WTC11 (cell line): ENCODE results near the gene FKBP10. TPM values are rescaled to one million over a fixed set of nuclear protein-coding genes. Genes with fewer than 3 reads are reported as not detected.

Experiments
- ARID4B ChIP-seq: sonication (generic); formaldehyde crosslinking; IDR thresholded peaks from 2 replicates; pipeline ENCODE4 v1.8.0; 2023; ENCODE audit warnings: missing genetic modification reagents, mild to moderate bottlenecking, borderline replicate concordance
- CBFB ChIP-seq: sonication (generic); formaldehyde crosslinking; IDR thresholded peaks from 2 replicates; pipeline ENCODE4 v1.8.1; 2022; ENCODE audit warnings: mild to moderate bottlenecking, low read depth, missing genetic modification reagents
- CREM ChIP-seq: sonication (generic); formaldehyde crosslinking; IDR thresholded peaks from 2 replicates; pipeline ENCODE4 v1.8.1; 2022; ENCODE audit warnings: mild to moderate bottlenecking, missing genetic modification reagents, moderate library complexity
- E2F1 ChIP-seq: sonication (generic); formaldehyde crosslinking; IDR thresholded peaks from 2 replicates; pipeline ENCODE4 v1.8.0; 2022; ENCODE audit warnings: mild to moderate bottlenecking, missing genetic modification reagents
- ELF4 ChIP-seq: sonication (generic); formaldehyde crosslinking; IDR thresholded peaks from 2 replicates; pipeline ENCODE4 v1.8.1; 2022; ENCODE audit warnings: low read depth, mild to moderate bottlenecking, moderate library complexity, missing genetic modification reagents
- EMX1 ChIP-seq: fragments of 250-450 bp; sonication (Bioruptor Pico); IDR thresholded peaks from 2 replicates; pipeline ENCODE4 v1.8.0; 2021; ENCODE audit warnings: mild to moderate bottlenecking
- ESRRA ChIP-seq: sonication (generic); formaldehyde crosslinking; IDR thresholded peaks from 2 replicates; pipeline ENCODE4 v1.8.1; 2022; ENCODE audit warnings: mild to moderate bottlenecking, missing genetic modification reagents, borderline replicate concordance
- GABPB1 ChIP-seq: sonication (generic); formaldehyde crosslinking; IDR thresholded peaks from 2 replicates; pipeline ENCODE4 v1.8.1; 2023; ENCODE audit warnings: mild to moderate bottlenecking, missing genetic modification reagents
- JAZF1 ChIP-seq: fragments of 250-450 bp; sonication (Bioruptor Pico); IDR thresholded peaks from 2 replicates; pipeline ENCODE4 v1.9.0; 2021; ENCODE audit warnings: moderate library complexity, mild to moderate bottlenecking, inconsistent platforms
- MYBL2 ChIP-seq: sonication (generic); formaldehyde crosslinking; IDR thresholded peaks from 2 replicates; pipeline ENCODE4 v1.8.1; 2023; ENCODE audit warnings: mild to moderate bottlenecking, moderate library complexity, missing genetic modification reagents
- NFE2L1 ChIP-seq: sonication (generic); formaldehyde crosslinking; IDR thresholded peaks from 2 replicates; pipeline ENCODE4 v1.8.1; 2023; ENCODE audit warnings: missing genetic modification reagents
- NR1H2 ChIP-seq: sonication (generic); formaldehyde crosslinking; IDR thresholded peaks from 2 replicates; pipeline ENCODE4 v1.9.0; 2021; ENCODE audit warnings: mild to moderate bottlenecking, moderate library complexity, missing genetic modification reagents
- PREB ChIP-seq: sonication (generic); formaldehyde crosslinking; IDR thresholded peaks from 2 replicates; pipeline ENCODE4 v1.8.1; 2022; ENCODE audit warnings: mild to moderate bottlenecking, missing genetic modification reagents, moderate library complexity, borderline replicate concordance
- SMAD4 ChIP-seq: sonication (generic); formaldehyde crosslinking; IDR thresholded peaks from 2 replicates; pipeline ENCODE4 v1.8.0; 2022; ENCODE audit warnings: mild to moderate bottlenecking, missing genetic modification reagents
- SP1 ChIP-seq: sonication (generic); formaldehyde crosslinking; conservative IDR thresholded peaks from 2 replicates; pipeline ENCODE4 v1.8.1; 2022; ENCODE audit warnings: missing genetic modification reagents
- TP53 ChIP-seq: sonication (generic); formaldehyde crosslinking; IDR thresholded peaks from 2 replicates; pipeline ENCODE4 v1.8.1; 2023; ENCODE audit warnings: mild to moderate bottlenecking, missing genetic modification reagents
- ZNF138 ChIP-seq: sonication (generic); formaldehyde crosslinking; conservative IDR thresholded peaks from 2 replicates; pipeline ENCODE4 v1.8.1; 2022; ENCODE audit warnings: mild to moderate bottlenecking, moderate library complexity, missing genetic modification reagents
- total RNA-seq: library from RNA; stranded (reverse); gene quantifications from 3 replicates; pipeline ENCODE4 v1.2.3, GENCODE V29; 2021
- TF ChIP-seq, protein P1 (sequence below): sonication (generic); formaldehyde crosslinking; IDR thresholded peaks from 2 replicates; pipeline ENCODE4 v1.8.1; 2023; ENCODE audit warnings: mild to moderate bottlenecking, missing genetic modification reagents, moderate library complexity
- TF ChIP-seq, protein P2 (sequence below): fragments of 250-450 bp; sonication (Bioruptor Pico); IDR thresholded peaks from 2 replicates; pipeline ENCODE4 v1.8.0; 2021; ENCODE audit warnings: mild to moderate bottlenecking
- TF ChIP-seq, protein P3 (sequence below): sonication (generic); formaldehyde crosslinking; IDR thresholded peaks from 2 replicates; pipeline ENCODE4 v1.8.1; 2023; ENCODE audit warnings: mild to moderate bottlenecking, missing genetic modification reagents
- TF ChIP-seq, protein P4 (sequence below): sonication (generic); formaldehyde crosslinking; IDR thresholded peaks from 2 replicates; pipeline ENCODE4 v1.8.0; 2023; ENCODE audit warnings: mild to moderate bottlenecking, missing genetic modification reagents
- TF ChIP-seq, protein P5 (sequence below): fragments of 250-450 bp; sonication (Bioruptor Pico); IDR thresholded peaks from 2 replicates; pipeline ENCODE4 v1.9.0; 2021; ENCODE audit warnings: moderate library complexity, mild to moderate bottlenecking, inconsistent platforms, borderline replicate concordance
- TF ChIP-seq, protein P6 (sequence below): sonication (generic); formaldehyde crosslinking; IDR thresholded peaks from 2 replicates; pipeline ENCODE4 v1.8.1; 2023; ENCODE audit warnings: mild to moderate bottlenecking, moderate library complexity, missing genetic modification reagents

FKBP10 gene
- total RNA-seq, 1 experiment from 2014 or later, result 243 TPM

GRCh38 chr17:41812381-41813151 lies at the start of gene FKBP10 (continued):
- TF ChIP-seq PREB, result no peak
- 0 out of 2 replicates have a peak, but pooled peaks have one; percentile 12 for TF ChIP-seq TP53
- peak; percentile 43 for TF ChIP-seq GABPB1 (CRISPR knock-in tag)
- 0 out of 2 replicates have a peak, but pooled peaks have one; percentile 48 for TF ChIP-seq NFE2L1 (CRISPR knock-in tag)
- no peak for TF ChIP-seq JAZF1
- no peak for TF ChIP-seq ZNF138 (CRISPR knock-in tag)
- TF ChIP-seq, protein P1, sequence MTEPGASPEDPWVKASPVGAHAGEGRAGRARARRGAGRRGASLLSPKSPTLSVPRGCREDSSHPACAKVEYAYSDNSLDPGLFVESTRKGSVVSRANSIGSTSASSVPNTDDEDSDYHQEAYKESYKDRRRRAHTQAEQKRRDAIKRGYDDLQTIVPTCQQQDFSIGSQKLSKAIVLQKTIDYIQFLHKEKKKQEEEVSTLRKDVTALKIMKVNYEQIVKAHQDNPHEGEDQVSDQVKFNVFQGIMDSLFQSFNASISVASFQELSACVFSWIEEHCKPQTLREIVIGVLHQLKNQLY (CRISPR knock-in tag), result no peak
- no peak for TF ChIP-seq ESRRA
- TF ChIP-seq, protein P2, sequence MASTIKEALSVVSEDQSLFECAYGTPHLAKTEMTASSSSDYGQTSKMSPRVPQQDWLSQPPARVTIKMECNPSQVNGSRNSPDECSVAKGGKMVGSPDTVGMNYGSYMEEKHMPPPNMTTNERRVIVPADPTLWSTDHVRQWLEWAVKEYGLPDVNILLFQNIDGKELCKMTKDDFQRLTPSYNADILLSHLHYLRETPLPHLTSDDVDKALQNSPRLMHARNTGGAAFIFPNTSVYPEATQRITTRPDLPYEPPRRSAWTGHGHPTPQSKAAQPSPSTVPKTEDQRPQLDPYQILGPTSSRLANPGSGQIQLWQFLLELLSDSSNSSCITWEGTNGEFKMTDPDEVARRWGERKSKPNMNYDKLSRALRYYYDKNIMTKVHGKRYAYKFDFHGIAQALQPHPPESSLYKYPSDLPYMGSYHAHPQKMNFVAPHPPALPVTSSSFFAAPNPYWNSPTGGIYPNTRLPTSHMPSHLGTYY (CRISPR knock-in tag), result no peak
- TF ChIP-seq, protein P3, sequence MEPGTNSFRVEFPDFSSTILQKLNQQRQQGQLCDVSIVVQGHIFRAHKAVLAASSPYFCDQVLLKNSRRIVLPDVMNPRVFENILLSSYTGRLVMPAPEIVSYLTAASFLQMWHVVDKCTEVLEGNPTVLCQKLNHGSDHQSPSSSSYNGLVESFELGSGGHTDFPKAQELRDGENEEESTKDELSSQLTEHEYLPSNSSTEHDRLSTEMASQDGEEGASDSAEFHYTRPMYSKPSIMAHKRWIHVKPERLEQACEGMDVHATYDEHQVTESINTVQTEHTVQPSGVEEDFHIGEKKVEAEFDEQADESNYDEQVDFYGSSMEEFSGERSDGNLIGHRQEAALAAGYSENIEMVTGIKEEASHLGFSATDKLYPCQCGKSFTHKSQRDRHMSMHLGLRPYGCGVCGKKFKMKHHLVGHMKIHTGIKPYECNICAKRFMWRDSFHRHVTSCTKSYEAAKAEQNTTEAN (CRISPR knock-in tag), result peak; percentile 71; the same call in 1 of the 2 replicates
- TF ChIP-seq SMAD4, result no peak
- peak; percentile 38; the same call in 1 of the 2 replicates for TF ChIP-seq MYBL2 (CRISPR knock-in tag)
- TF ChIP-seq E2F1, result no peak
- no peak for TF ChIP-seq CREM (CRISPR knock-in tag)
- TF ChIP-seq ELF4 (CRISPR knock-in tag), result no peak
- no peak for TF ChIP-seq ARID4B (CRISPR knock-in tag)
- TF ChIP-seq, protein P4, sequence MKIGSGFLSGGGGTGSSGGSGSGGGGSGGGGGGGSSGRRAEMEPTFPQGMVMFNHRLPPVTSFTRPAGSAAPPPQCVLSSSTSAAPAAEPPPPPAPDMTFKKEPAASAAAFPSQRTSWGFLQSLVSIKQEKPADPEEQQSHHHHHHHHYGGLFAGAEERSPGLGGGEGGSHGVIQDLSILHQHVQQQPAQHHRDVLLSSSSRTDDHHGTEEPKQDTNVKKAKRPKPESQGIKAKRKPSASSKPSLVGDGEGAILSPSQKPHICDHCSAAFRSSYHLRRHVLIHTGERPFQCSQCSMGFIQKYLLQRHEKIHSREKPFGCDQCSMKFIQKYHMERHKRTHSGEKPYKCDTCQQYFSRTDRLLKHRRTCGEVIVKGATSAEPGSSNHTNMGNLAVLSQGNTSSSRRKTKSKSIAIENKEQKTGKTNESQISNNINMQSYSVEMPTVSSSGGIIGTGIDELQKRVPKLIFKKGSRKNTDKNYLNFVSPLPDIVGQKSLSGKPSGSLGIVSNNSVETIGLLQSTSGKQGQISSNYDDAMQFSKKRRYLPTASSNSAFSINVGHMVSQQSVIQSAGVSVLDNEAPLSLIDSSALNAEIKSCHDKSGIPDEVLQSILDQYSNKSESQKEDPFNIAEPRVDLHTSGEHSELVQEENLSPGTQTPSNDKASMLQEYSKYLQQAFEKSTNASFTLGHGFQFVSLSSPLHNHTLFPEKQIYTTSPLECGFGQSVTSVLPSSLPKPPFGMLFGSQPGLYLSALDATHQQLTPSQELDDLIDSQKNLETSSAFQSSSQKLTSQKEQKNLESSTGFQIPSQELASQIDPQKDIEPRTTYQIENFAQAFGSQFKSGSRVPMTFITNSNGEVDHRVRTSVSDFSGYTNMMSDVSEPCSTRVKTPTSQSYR (CRISPR knock-in tag), result peak; percentile 91; the same call in 1 of the 2 replicates
- no peak for TF ChIP-seq EMX1 (CRISPR knock-in tag)
- TF ChIP-seq CBFB (CRISPR knock-in tag), result 0 out of 2 replicates have a peak, but pooled peaks have one; percentile 65
- no peak for TF ChIP-seq NR1H2
- peak; percentile 75 for TF ChIP-seq SP1 (CRISPR knock-in tag)
- TF ChIP-seq, protein P5, sequence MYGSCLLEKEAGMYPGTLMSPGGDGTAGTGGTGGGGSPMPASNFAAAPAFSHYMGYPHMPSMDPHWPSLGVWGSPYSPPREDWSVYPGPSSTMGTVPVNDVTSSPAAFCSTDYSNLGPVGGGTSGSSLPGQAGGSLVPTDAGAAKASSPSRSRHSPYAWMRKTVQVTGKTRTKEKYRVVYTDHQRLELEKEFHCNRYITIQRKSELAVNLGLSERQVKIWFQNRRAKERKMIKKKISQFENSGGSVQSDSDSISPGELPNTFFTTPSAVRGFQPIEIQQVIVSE (CRISPR knock-in tag), result no peak
- TF ChIP-seq, protein P6, sequence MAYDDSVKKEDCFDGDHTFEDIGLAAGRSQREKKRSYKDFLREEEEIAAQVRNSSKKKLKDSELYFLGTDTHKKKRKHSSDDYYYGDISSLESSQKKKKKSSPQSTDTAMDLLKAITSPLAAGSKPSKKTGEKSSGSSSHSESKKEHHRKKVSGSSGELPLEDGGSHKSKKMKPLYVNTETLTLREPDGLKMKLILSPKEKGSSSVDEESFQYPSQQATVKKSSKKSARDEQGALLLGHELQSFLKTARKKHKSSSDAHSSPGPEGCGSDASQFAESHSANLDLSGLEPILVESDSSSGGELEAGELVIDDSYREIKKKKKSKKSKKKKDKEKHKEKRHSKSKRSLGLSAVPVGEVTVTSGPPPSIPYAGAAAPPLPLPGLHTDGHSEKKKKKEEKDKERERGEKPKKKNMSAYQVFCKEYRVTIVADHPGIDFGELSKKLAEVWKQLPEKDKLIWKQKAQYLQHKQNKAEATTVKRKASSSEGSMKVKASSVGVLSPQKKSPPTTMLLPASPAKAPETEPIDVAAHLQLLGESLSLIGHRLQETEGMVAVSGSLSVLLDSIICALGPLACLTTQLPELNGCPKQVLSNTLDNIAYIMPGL (CRISPR knock-in tag), result peak; percentile 31; the same call in 1 of the 2 replicates
